ENCODE results near the gene HAX1.

DNA sequence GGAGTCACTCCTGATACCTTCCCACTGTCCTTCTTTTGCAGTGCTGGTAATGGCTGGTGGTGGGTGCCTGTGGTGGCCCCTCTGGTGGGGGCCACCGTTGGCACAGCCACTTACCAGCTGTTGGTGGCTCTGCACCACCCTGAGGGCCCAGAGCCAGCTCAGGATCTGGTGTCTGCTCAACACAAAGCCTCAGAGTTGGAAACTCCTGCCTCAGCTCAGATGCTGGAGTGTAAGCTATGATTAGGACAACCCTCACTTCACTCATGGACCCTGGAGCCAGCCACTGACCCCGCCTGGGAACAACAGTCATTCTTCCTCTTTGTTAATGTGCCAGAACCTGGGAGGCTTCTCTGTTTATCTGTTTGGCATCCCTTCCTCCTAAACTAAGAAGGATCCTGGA, 51.8 kb downstream of the HAX1 start:
- TF ChIP-seq, protein P1, sequence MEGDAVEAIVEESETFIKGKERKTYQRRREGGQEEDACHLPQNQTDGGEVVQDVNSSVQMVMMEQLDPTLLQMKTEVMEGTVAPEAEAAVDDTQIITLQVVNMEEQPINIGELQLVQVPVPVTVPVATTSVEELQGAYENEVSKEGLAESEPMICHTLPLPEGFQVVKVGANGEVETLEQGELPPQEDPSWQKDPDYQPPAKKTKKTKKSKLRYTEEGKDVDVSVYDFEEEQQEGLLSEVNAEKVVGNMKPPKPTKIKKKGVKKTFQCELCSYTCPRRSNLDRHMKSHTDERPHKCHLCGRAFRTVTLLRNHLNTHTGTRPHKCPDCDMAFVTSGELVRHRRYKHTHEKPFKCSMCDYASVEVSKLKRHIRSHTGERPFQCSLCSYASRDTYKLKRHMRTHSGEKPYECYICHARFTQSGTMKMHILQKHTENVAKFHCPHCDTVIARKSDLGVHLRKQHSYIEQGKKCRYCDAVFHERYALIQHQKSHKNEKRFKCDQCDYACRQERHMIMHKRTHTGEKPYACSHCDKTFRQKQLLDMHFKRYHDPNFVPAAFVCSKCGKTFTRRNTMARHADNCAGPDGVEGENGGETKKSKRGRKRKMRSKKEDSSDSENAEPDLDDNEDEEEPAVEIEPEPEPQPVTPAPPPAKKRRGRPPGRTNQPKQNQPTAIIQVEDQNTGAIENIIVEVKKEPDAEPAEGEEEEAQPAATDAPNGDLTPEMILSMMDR (conservative IDR thresholded peaks at IDR 0.05; ENCODE audit: low read length), result no peak
- TF ChIP-seq EZH2phosphoT487 (IDR thresholded peaks at IDR 0.05; ENCODE audit: borderline replicate concordance), result no peak

Measured in Loucy (cell line).